SK-N-MC (cell line): Measurements from ENCODE around the gene RTL5.

Experiments used
- EZH2 ChIP-seq: fragments of 200-600 bp; sonication (generic); IDR thresholded peaks from one replicate; pipeline ENCODE4 v1.6.1; 2017; ENCODE audit warnings: antibody characterized with exemption
- POLR2AphosphoS5 ChIP-seq: IDR thresholded peaks from 2 replicates; pipeline ENCODE4 v1.6.1; 2012; ENCODE audit warnings: mild to moderate bottlenecking, low read depth, low read length, borderline replicate concordance

- TF ChIP-seq POLR2AphosphoS5 (no peak), EZH2 (no peak)
These were observed 1.5 kb downstream of the RTL5 start for GRCh38 chrX:72130156-72130761.
